NT2/D1 (cell line): ENCODE results near the gene NUDT6.

ENCODE experiments used
- DNase-seq: peaks from one replicate; pipeline ENCODE4 v3.0.0-alpha.2; 2011; ENCODE audit warnings: low read depth, low spot score
- H3K27me3 ChIP-seq: 2 replicates; pipeline ENCODE4 v1.6.0; 2011; ENCODE audit warnings: mild to moderate bottlenecking; ENCODE audit not compliant: insufficient read length, insufficient read depth
- H3K36me3 ChIP-seq: 2 replicates; pipeline ENCODE4 v1.6.1; 2011; ENCODE audit warnings: mild to moderate bottlenecking, low read length, mixed read lengths; ENCODE audit not compliant: insufficient read depth, insufficient read length
- H3K4me1 ChIP-seq: 2 replicates; pipeline ENCODE4 v1.5.1; 2011; ENCODE audit not compliant: insufficient read depth, insufficient read length
- H3K4me3 ChIP-seq: 2 replicates; pipeline ENCODE4 v1.5.1; 2011; ENCODE audit warnings: low read depth; ENCODE audit not compliant: insufficient read length
- H3K9ac ChIP-seq: 2 replicates; pipeline ENCODE4 v1.6.0; 2011; ENCODE audit warnings: low read depth; ENCODE audit not compliant: insufficient read length
- H3K9me3 ChIP-seq: 2 replicates; pipeline ENCODE4 v1.5.1; 2011; ENCODE audit warnings: mild to moderate bottlenecking, low read length; ENCODE audit not compliant: insufficient read depth
- SUZ12 ChIP-seq: IDR thresholded peaks from 2 replicates; pipeline ENCODE4 v1.6.1; 2011; ENCODE audit not compliant: insufficient read length, insufficient read depth; ENCODE audit errors: extremely low read depth
- YY1 ChIP-seq: IDR thresholded peaks from 2 replicates; pipeline ENCODE4 v1.6.1; 2011; ENCODE audit not compliant: insufficient read length, insufficient read depth
- ZNF274 ChIP-seq: IDR thresholded peaks from 2 replicates; pipeline ENCODE4 v1.6.1; 2011; ENCODE audit warnings: mild to moderate bottlenecking, low read depth, low read length

NUDT6 gene

GRCh38 chr4:122914292-122914904 is 8.0 kb downstream of the NUDT6 start:
- peaks cover 10% of the 10 kb centered on the region for H3K36me3 ChIP-seq
- DNase-seq, result no peak
- TF ChIP-seq YY1 (no peak), ZNF274 (no peak), SUZ12 (no peak)
- no peaks in the 10 kb centered on the region for H3K4me1 ChIP-seq
- H3K4me3 ChIP-seq, result no peak overlapping the region
- H3K27me3 ChIP-seq, result no peaks in the 10 kb centered on the region
- no peaks in the 10 kb centered on the region for H3K9me3 ChIP-seq
- no peak overlapping the region for H3K9ac ChIP-seq

- TF ChIP-seq SUZ12, result no peak
- TF ChIP-seq YY1, result no peak
- TF ChIP-seq ZNF274, result no peak
- DNase-seq, result no peak
- H3K9me3 ChIP-seq, result no peaks in the 10 kb centered on the region
- no peaks in the 10 kb centered on the region for H3K4me1 ChIP-seq
- no peak overlapping the region for H3K4me3 ChIP-seq
- H3K36me3 ChIP-seq, result peaks cover 10% of the 10 kb centered on the region
- no peaks in the 10 kb centered on the region for H3K27me3 ChIP-seq
- no peak overlapping the region for H3K9ac ChIP-seq
Observed at GRCh38 chr4:122912810-122913575, 9.4 kb downstream of the NUDT6 start.

- H3K9me3 ChIP-seq, result no peaks in the 10 kb centered on the region
- H3K9ac ChIP-seq, result no peak overlapping the region
- DNase-seq, result no peak
- H3K36me3 ChIP-seq, result peaks cover 10% of the 10 kb centered on the region
- no peaks in the 10 kb centered on the region for H3K4me1 ChIP-seq
- no peak overlapping the region for H3K4me3 ChIP-seq
- H3K27me3 ChIP-seq, result no peaks in the 10 kb centered on the region
- TF ChIP-seq SUZ12 (no peak), YY1 (no peak), ZNF274 (no peak)
Observed at GRCh38 chr4:122911588-122911987, 10.8 kb downstream of the NUDT6 start.

- Histone ChIP-seq H3K9ac (no peak overlapping the region), H3K36me3 (peaks cover 5% of the 10 kb centered on the region), H3K4me3 (no peak overlapping the region), H3K9me3 (no peaks in the 10 kb centered on the region), H3K4me1 (no peaks in the 10 kb centered on the region), H3K27me3 (no peaks in the 10 kb centered on the region)
- no peak for TF ChIP-seq YY1
- no peak for TF ChIP-seq SUZ12
- TF ChIP-seq ZNF274, result no peak
- DNase-seq, result no peak
Observed at GRCh38 chr4:122909683-122910082, 12.7 kb downstream of the NUDT6 start.

- no peak for TF ChIP-seq SUZ12
- TF ChIP-seq YY1, result no peak
- TF ChIP-seq ZNF274, result no peak
- peaks cover 5% of the 10 kb centered on the region for H3K36me3 ChIP-seq
- no peak for DNase-seq
- H3K4me1 ChIP-seq, result no peaks in the 10 kb centered on the region
- no peaks in the 10 kb centered on the region for H3K9me3 ChIP-seq
- no peaks in the 10 kb centered on the region for H3K27me3 ChIP-seq
- no peak overlapping the region for H3K4me3 ChIP-seq
- no peak overlapping the region for H3K9ac ChIP-seq
Observed at GRCh38 chr4:122908223-122908622, 14.2 kb downstream of the NUDT6 start.

GRCh38 chr4:122906859-122907305 is 15.5 kb downstream of the NUDT6 start:
- H3K9me3 ChIP-seq, result no peaks in the 10 kb centered on the region
- no peak overlapping the region for H3K9ac ChIP-seq
- H3K36me3 ChIP-seq, result peaks cover 4% of the 10 kb centered on the region
- no peak for DNase-seq
- no peaks in the 10 kb centered on the region for H3K4me1 ChIP-seq
- H3K4me3 ChIP-seq, result no peak overlapping the region
- no peaks in the 10 kb centered on the region for H3K27me3 ChIP-seq
- TF ChIP-seq ZNF274, result no peak
- TF ChIP-seq YY1, result no peak
- no peak for TF ChIP-seq SUZ12

GRCh38 chr4:122903766-122904288 is 18.6 kb downstream of the NUDT6 start:
- Histone ChIP-seq H3K9me3 (no peaks in the 10 kb centered on the region), H3K4me1 (no peaks in the 10 kb centered on the region), H3K36me3 (no peaks in the 10 kb centered on the region), H3K9ac (no peak overlapping the region), H3K4me3 (no peak overlapping the region), H3K27me3 (no peaks in the 10 kb centered on the region)
- no peak for DNase-seq
- TF ChIP-seq YY1 (no peak), SUZ12 (no peak), ZNF274 (no peak)
